ENCODE measurements around the gene TBC1D21.

DNA sequence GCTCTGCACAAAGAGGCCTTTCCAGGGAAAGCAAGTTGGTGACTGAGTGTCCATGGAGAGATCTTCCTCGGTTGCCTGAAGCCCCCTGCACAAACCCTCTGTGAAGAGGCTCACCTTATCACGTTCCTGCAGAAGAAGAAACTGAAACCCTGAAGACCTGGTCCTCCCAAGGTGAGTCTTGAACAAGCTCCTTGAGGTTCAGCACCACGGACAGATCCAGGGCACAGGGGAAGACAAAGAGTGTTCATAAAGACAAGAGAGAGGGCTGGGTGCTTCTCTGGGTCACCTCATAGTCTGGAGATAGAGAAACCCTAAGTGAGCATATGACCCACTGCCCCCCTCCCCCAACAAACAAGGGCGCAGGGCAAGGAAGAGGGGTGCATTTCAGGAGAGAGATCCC, 21.7 kb upstream of the TBC1D21 start:
- TF ChIP-seq, protein P1, sequence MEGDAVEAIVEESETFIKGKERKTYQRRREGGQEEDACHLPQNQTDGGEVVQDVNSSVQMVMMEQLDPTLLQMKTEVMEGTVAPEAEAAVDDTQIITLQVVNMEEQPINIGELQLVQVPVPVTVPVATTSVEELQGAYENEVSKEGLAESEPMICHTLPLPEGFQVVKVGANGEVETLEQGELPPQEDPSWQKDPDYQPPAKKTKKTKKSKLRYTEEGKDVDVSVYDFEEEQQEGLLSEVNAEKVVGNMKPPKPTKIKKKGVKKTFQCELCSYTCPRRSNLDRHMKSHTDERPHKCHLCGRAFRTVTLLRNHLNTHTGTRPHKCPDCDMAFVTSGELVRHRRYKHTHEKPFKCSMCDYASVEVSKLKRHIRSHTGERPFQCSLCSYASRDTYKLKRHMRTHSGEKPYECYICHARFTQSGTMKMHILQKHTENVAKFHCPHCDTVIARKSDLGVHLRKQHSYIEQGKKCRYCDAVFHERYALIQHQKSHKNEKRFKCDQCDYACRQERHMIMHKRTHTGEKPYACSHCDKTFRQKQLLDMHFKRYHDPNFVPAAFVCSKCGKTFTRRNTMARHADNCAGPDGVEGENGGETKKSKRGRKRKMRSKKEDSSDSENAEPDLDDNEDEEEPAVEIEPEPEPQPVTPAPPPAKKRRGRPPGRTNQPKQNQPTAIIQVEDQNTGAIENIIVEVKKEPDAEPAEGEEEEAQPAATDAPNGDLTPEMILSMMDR (IDR thresholded peaks at IDR 0.05), result no peak
- TF ChIP-seq POLR2A (IDR thresholded peaks at IDR 0.05), result no peak

All from right lobe of liver (tissue), 4 donors.